Progenitor cell of endocrine pancreas (in vitro differentiated cells): ENCODE results near the gene ADAMTS14. TPM values are rescaled to one million over a fixed set of nuclear protein-coding genes. Genes with fewer than 3 reads are reported as not detected.

Source experiments
- DNase-seq: peaks from one replicate; pipeline ENCODE4 v3.0.0; 2021; ENCODE audit warnings: low spot score; ENCODE audit not compliant: unreplicated experiment
- H3K27ac Mint-ChIP-seq: 2 replicates; pipeline ENCODE4 v1.8.0; 2021; ENCODE audit warnings: mild to moderate bottlenecking, moderate library complexity, mixed read lengths
- H3K27me3 Mint-ChIP-seq: 2 replicates; pipeline ENCODE4 v1.8.0; 2021; ENCODE audit warnings: mixed read lengths
- H3K36me3 Mint-ChIP-seq: 2 replicates; pipeline ENCODE4 v1.8.0; 2022; ENCODE audit warnings: mixed read lengths; ENCODE audit not compliant: insufficient read depth
- H3K4me1 Mint-ChIP-seq: 2 replicates; pipeline ENCODE4 v1.8.0; 2021; ENCODE audit warnings: low read depth, mixed read lengths
- H3K4me3 Mint-ChIP-seq: 2 replicates; pipeline ENCODE4 v1.8.0; 2021; ENCODE audit warnings: low read depth, mild to moderate bottlenecking, moderate library complexity, mixed read lengths
- H3K9me3 Mint-ChIP-seq: 2 replicates; pipeline ENCODE4 v1.8.0; 2021; ENCODE audit warnings: low read depth, mixed read lengths
- total RNA-seq: library from RNA; stranded (reverse); gene quantifications from 2 replicates; pipeline ENCODE4 v1.2.1, GENCODE V29; 2021
- TF ChIP-seq, protein P1 (sequence below): fragments of 200-600 bp; sonication (generic); IDR thresholded peaks from one replicate; pipeline ENCODE4 v1.5.0; 2021; ENCODE audit warnings: antibody characterized with exemption, mild to moderate bottlenecking; ENCODE audit not compliant: unreplicated experiment

Gene ADAMTS14
- total RNA-seq, 1 donor from 2014 or later: 0.05 TPM

DNA sequence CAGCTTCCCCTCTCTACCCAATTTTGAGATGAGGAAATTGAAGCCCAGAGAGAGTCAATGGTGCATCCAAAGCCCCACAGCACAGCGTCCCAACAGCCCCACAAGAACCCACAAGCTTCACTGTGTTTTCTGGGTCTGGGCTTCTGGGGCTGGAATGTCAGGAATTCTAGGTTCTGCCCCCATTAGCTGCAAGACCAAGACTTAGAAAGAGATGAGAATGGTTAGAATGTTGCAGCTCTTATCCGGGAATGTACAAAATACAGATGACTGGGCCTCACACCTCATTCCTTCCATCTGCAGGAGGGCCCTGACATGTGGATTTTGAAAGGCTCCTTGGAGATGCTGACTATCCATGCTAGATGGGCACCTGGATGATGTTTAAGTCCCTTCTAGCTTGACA, 137.4 kb downstream of the ADAMTS14 start:
- Mint-ChIP-seq H3K36me3 (no peaks in the 10 kb centered on the region), H3K9me3 (no peaks in the 10 kb centered on the region), H3K27me3 (peaks cover 2% of the 10 kb centered on the region), H3K4me3 (no peak overlapping the region), H3K27ac (no peak overlapping the region), H3K4me1 (no peaks in the 10 kb centered on the region)
- DNase-seq: no peak
- TF ChIP-seq, protein P1, sequence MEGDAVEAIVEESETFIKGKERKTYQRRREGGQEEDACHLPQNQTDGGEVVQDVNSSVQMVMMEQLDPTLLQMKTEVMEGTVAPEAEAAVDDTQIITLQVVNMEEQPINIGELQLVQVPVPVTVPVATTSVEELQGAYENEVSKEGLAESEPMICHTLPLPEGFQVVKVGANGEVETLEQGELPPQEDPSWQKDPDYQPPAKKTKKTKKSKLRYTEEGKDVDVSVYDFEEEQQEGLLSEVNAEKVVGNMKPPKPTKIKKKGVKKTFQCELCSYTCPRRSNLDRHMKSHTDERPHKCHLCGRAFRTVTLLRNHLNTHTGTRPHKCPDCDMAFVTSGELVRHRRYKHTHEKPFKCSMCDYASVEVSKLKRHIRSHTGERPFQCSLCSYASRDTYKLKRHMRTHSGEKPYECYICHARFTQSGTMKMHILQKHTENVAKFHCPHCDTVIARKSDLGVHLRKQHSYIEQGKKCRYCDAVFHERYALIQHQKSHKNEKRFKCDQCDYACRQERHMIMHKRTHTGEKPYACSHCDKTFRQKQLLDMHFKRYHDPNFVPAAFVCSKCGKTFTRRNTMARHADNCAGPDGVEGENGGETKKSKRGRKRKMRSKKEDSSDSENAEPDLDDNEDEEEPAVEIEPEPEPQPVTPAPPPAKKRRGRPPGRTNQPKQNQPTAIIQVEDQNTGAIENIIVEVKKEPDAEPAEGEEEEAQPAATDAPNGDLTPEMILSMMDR: no peak

DNA sequence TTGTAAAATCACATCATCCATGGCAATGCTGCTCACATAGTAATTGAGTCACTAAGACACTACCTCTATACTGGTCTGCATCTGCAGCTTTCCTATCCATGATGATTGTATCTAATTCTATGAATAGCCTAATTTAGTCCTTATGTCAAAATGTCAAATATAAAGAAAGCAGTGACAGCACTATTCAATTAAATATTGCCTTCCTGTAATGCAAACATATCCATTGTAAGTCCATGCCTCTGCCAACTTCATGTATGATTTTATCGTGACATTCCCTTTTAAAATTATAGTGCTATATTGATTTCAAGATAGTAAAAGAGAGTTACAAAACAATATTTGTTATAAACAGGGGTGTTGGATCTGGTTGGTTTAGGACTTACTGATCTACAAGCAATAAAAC, 138.7 kb downstream of the ADAMTS14 start:
- Mint-ChIP-seq H3K9me3 (no peaks in the 10 kb centered on the region), H3K27me3 (peaks cover 2% of the 10 kb centered on the region), H3K27ac (no peak overlapping the region), H3K4me1 (no peaks in the 10 kb centered on the region), H3K4me3 (no peak overlapping the region), H3K36me3 (no peaks in the 10 kb centered on the region)
- TF ChIP-seq, protein P1: no peak
- DNase-seq: no peak

DNA sequence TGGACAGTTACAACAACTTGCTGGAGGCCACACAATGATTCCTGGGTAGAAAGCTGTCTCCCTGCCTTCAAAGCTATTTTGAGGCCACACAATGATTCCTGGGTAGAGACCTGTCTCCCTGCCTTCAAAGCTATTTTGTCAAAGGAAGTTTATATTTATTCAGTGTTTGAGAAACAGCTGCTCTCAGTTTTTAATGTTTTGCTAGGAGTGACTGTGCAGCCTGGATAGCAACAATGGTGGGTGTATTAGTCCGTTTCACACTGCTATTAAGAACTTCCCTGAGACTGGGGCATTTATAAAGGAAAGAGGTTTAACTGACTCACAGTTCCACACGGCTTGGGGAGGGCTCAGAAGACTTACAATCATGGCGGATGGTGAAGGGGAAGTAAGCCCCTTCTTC, 139.6 kb downstream of the ADAMTS14 start:
- Mint-ChIP-seq H3K27ac (no peak overlapping the region), H3K4me1 (peaks cover 5% of the 10 kb centered on the region), H3K36me3 (no peaks in the 10 kb centered on the region), H3K27me3 (peaks cover 2% of the 10 kb centered on the region), H3K9me3 (no peaks in the 10 kb centered on the region), H3K4me3 (no peak overlapping the region)
- TF ChIP-seq, protein P1: no peak
- no peak for DNase-seq

Other genes starting within 250 kb of the ADAMTS14 start
- not detected in 2 replicates for gene NODAL, start 230.8 kb upstream of the ADAMTS14 start, total RNA-seq
- 1.2 and 1.4 TPM in 2 replicates for gene PALD1, start 193.7 kb upstream of the ADAMTS14 start, total RNA-seq
- gene PRF1, start 69.8 kb upstream of the ADAMTS14 start, total RNA-seq: not detected in 2 replicates
- not detected in 2 replicates for gene TBATA, start 112.9 kb downstream of the ADAMTS14 start, total RNA-seq
- gene SGPL1, start 143.4 kb downstream of the ADAMTS14 start, total RNA-seq: 82.1 and 93.6 TPM in 2 replicates
- gene PCBD1, start 216.1 kb downstream of the ADAMTS14 start, total RNA-seq: 147 and 162 TPM in 2 replicates